Loucy (cell line): ENCODE results near the gene ZYG11A.

Source experiments
- EZH2phosphoT487 ChIP-seq: fragments of 200-600 bp; IDR thresholded peaks from 2 replicates; pipeline ENCODE4 v1.6.1; 2018; ENCODE audit warnings: antibody characterized with exemption, mild to moderate bottlenecking, moderate library complexity, borderline replicate concordance
- TF ChIP-seq, protein P1 (sequence below): fragments of 200-600 bp; sonication (generic); conservative IDR thresholded peaks from 2 replicates; pipeline ENCODE4 v1.5.1; 2014; ENCODE audit warnings: mild to moderate bottlenecking, antibody characterized with exemption, low read length

DNA sequence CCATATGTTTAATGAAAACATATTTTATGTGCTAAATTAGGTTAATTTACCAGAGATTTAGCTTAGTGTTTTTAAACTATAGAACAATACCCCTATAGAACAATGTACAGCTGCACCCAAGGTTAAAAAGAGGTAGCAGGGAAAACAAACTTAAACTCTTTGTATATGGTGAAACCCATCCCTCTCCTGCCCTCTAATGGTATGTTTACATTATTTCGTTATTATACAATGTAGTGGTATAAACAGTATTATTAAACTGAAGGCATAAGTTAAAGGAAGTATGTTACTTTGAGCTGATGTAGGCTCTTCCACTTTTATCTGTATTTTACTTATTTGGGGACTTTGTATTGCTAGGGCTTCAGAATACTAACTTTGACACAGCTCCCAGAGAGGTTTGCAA lies 16.7 kb upstream of the ZYG11A start:
- TF ChIP-seq, protein P1, sequence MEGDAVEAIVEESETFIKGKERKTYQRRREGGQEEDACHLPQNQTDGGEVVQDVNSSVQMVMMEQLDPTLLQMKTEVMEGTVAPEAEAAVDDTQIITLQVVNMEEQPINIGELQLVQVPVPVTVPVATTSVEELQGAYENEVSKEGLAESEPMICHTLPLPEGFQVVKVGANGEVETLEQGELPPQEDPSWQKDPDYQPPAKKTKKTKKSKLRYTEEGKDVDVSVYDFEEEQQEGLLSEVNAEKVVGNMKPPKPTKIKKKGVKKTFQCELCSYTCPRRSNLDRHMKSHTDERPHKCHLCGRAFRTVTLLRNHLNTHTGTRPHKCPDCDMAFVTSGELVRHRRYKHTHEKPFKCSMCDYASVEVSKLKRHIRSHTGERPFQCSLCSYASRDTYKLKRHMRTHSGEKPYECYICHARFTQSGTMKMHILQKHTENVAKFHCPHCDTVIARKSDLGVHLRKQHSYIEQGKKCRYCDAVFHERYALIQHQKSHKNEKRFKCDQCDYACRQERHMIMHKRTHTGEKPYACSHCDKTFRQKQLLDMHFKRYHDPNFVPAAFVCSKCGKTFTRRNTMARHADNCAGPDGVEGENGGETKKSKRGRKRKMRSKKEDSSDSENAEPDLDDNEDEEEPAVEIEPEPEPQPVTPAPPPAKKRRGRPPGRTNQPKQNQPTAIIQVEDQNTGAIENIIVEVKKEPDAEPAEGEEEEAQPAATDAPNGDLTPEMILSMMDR, result peak; percentile 66
- TF ChIP-seq EZH2phosphoT487, result no peak
